Karpas-422 (cell line): Measurements from ENCODE around the gene PRPH. TPM values are rescaled to one million over a fixed set of nuclear protein-coding genes. Genes with fewer than 3 reads are reported as not detected.
A peak's percentile ranks its signal among the peaks of the same experiment; 100 is the strongest.
"Not testable (repeated sequence)": the region's sequence is repeated elsewhere in the genome, so short reads cannot be mapped to it uniquely, and the experiment has no call there.

Source experiments
- DNase-seq: peaks from one replicate; pipeline ENCODE4 v3.0.0-alpha.2; 2015
- H2AFZ ChIP-seq: fragments of 200-600 bp; sonication (generic); 2 replicates; pipeline ENCODE4 v1.6.1; 2014; ENCODE audit warnings: antibody characterized with exemption, low read length, mixed read lengths
- H3K27ac ChIP-seq: fragments of 200-600 bp; sonication (generic); 2 replicates; pipeline ENCODE4 v1.5.1; 2014; ENCODE audit warnings: mild to moderate bottlenecking, low read length, moderate library complexity
- H3K27me3 ChIP-seq: fragments of 200-600 bp; sonication (generic); 2 replicates; pipeline ENCODE4 v1.6.1; 2014; ENCODE audit warnings: low read length, mixed read lengths
- H3K36me3 ChIP-seq: fragments of 200-600 bp; sonication (generic); 2 replicates; pipeline ENCODE4 v1.6.1; 2014; ENCODE audit warnings: low read length, mixed read lengths; ENCODE audit not compliant: insufficient read depth
- H3K4me1 ChIP-seq: fragments of 200-600 bp; sonication (generic); 2 replicates; pipeline ENCODE4 v1.6.1; 2014; ENCODE audit warnings: mild to moderate bottlenecking, low read length, mixed read lengths
- H3K4me2 ChIP-seq: fragments of 200-600 bp; sonication (generic); 2 replicates; pipeline ENCODE4 v1.6.1; 2014; ENCODE audit warnings: low read length, low read depth, mild to moderate bottlenecking; ENCODE audit not compliant: poor library complexity, severe bottlenecking
- H3K4me3 ChIP-seq: fragments of 200-600 bp; sonication (generic); 2 replicates; pipeline ENCODE4 v1.5.1; 2014; ENCODE audit warnings: mild to moderate bottlenecking, antibody characterized with exemption, low read length, mixed read lengths
- H3K79me2 ChIP-seq: fragments of 200-600 bp; sonication (generic); 2 replicates; pipeline ENCODE4 v1.6.1; 2014; ENCODE audit warnings: mild to moderate bottlenecking, low read length, mixed read lengths
- H3K9ac ChIP-seq: fragments of 200-600 bp; sonication (generic); 2 replicates; pipeline ENCODE4 v1.6.0; 2014; ENCODE audit warnings: low read length
- H3K9me2 ChIP-seq: fragments of 200-600 bp; sonication (generic), shearing (Covaris generic); replicated peaks from 2 replicates; pipeline ENCODE4 v1.6.0; 2014; ENCODE audit warnings: mild to moderate bottlenecking, low read length, moderate library complexity; ENCODE audit not compliant: insufficient read depth
- H3K9me3 ChIP-seq: fragments of 300-700, 200-600 bp; sonication (generic); 2 replicates; pipeline ENCODE4 v1.6.1; 2014; ENCODE audit warnings: low read length, mixed read lengths
- H4K20me1 ChIP-seq: fragments of 200-600 bp; sonication (generic); 2 replicates; pipeline ENCODE4 v1.6.1; 2014; ENCODE audit warnings: mild to moderate bottlenecking, antibody characterized with exemption, low read length, low read depth; ENCODE audit not compliant: insufficient read depth
- total RNA-seq: library from RNA; depleted of rRNA; stranded (reverse); fragments of >200 nt; shearing (Covaris generic); gene quantifications from 2 replicates; pipeline ENCODE4 v1.2.3, GENCODE V29; 2014; ENCODE audit warnings: low replicate concordance

Gene PRPH
- total RNA-seq, 1 experiment from 2014 or later = 0.52 TPM

- Histone ChIP-seq H3K9me3 (no peaks in the 10 kb centered on the region), H3K4me3 (no peak overlapping the region), H4K20me1 (no peaks in the 10 kb centered on the region), H3K27me3 (no peaks in the 10 kb centered on the region), H3K27ac (no peak overlapping the region), H3K4me2 (no peak overlapping the region), H3K4me1 (peaks cover 14% of the 10 kb centered on the region), H3K9ac (no peak overlapping the region), H3K36me3 (no peaks in the 10 kb centered on the region), H3K9me2 (no peaks in the 10 kb centered on the region), H2AFZ (peak overlapping the region; percentile 91; the same call in 1 of the 2 replicates), H3K79me2 (no peaks in the 10 kb centered on the region)
- peak; percentile 66 for DNase-seq
Measured at GRCh38 chr12:49301760-49302159, 6.8 kb downstream of the PRPH start.

DNA sequence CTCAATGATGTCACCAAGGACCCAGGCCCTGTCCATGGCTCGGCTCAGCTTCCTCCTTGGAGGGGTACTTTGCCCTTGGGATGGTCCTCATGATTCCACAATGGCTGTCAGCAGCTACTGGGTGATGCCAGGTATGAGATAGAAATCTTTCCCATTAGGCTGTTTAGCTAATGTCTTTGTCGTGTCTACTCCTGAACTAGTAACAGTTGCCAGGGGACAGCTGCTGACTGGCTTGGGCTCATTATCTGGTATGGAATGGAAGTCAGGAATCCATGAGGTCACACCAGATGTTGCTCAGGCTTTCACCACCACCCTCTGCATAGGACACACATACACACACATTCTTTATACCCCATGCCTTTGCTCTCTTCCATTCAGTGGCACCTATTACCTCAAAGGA, 9.2 kb downstream of the PRPH start:
- no peaks in the 10 kb centered on the region for H3K27me3 ChIP-seq
- no peaks in the 10 kb centered on the region for H4K20me1 ChIP-seq
- H3K4me2 ChIP-seq = no peak overlapping the region
- no peaks in the 10 kb centered on the region for H3K9me3 ChIP-seq
- no peak overlapping the region for H3K4me3 ChIP-seq
- no peaks in the 10 kb centered on the region for H3K9me2 ChIP-seq
- no peak for DNase-seq
- H3K79me2 ChIP-seq = no peaks in the 10 kb centered on the region
- peaks cover 4% of the 10 kb centered on the region; the same call in 1 of the 2 replicates for H3K4me1 ChIP-seq
- no peaks in the 10 kb centered on the region for H3K36me3 ChIP-seq
- no peak overlapping the region for H3K9ac ChIP-seq
- no peak overlapping the region for H3K27ac ChIP-seq
- H2AFZ ChIP-seq = no peak overlapping the region; the same call in 1 of the 2 replicates

DNA sequence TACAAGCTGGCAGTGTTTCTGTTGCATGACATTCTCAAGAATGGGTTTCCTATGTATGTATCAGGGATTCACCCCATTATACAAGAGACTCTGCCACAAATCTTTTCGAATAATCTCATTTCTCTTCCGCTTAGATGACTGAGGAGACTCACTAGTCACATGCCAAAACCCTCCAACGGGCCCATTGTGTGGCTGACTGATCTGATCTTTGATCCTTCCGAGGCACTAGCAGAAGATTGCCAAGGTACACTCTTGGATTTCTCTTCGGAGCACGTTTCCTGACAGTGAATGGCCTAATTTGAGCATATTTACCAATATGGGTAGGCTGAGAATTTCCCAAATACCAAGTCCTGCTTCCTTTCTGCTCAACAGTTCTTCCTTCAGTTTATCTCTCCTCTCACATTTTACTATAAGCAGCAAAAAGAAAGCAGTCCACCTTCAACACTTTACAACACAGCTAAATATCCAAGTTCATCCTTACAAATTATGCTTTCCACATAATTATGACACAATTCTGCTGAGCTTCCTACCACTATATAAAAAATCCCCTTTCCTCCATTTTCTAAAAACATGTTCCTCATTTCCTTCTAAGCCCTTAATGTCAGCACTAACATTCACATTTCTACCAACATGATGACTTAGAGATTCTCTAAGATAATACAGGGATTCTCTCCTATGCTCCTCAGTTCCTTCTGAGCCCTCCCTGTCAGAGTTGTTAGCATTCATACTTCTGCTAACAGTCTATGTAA, 11.0 kb downstream of the PRPH start:
- H4K20me1 ChIP-seq = no peaks in the 10 kb centered on the region
- no peak overlapping the region for H3K4me3 ChIP-seq
- H3K4me1 ChIP-seq = peaks cover 4% of the 10 kb centered on the region; the same call in 1 of the 2 replicates
- H3K27ac ChIP-seq = no peak overlapping the region
- H3K9me3 ChIP-seq = no peaks in the 10 kb centered on the region
- no peak overlapping the region for H3K4me2 ChIP-seq
- no peaks in the 10 kb centered on the region for H3K36me3 ChIP-seq
- H3K9ac ChIP-seq = no peak overlapping the region
- no peaks in the 10 kb centered on the region for H3K27me3 ChIP-seq
- no peak for DNase-seq
- H3K9me2 ChIP-seq = no peaks in the 10 kb centered on the region
- peak overlapping the region; percentile 26; the same call in 1 of the 2 replicates for H2AFZ ChIP-seq
- H3K79me2 ChIP-seq = no peaks in the 10 kb centered on the region

GRCh38 chr12:49309386-49309785, 14.4 kb downstream of the PRPH start:
- H3K79me2 ChIP-seq = no peaks in the 10 kb centered on the region
- no peaks in the 10 kb centered on the region for H3K9me3 ChIP-seq
- no peaks in the 10 kb centered on the region for H3K27me3 ChIP-seq
- H4K20me1 ChIP-seq = no peaks in the 10 kb centered on the region
- no peaks in the 10 kb centered on the region for H3K36me3 ChIP-seq
- no peak overlapping the region for H3K4me2 ChIP-seq
- no peak for DNase-seq
- no peak overlapping the region for H2AFZ ChIP-seq
- no peak overlapping the region for H3K27ac ChIP-seq
- no peak overlapping the region for H3K4me3 ChIP-seq
- no peaks in the 10 kb centered on the region for H3K9me2 ChIP-seq
- no peaks in the 10 kb centered on the region for H3K4me1 ChIP-seq
- H3K9ac ChIP-seq = no peak overlapping the region

- not testable (repeated sequence) for H3K4me3 ChIP-seq, H3K9me3 ChIP-seq, H3K27me3 ChIP-seq, H3K9me2 ChIP-seq, H3K27ac ChIP-seq, DNase-seq, H3K79me2 ChIP-seq, H3K36me3 ChIP-seq, H4K20me1 ChIP-seq, H3K4me1 ChIP-seq, H2AFZ ChIP-seq, H3K9ac ChIP-seq, H3K4me2 ChIP-seq
Measured at GRCh38 chr12:49310451-49311000, 15.6 kb downstream of the PRPH start.

GRCh38 chr12:49314811-49315210, 19.9 kb downstream of the PRPH start:
- H3K27me3 ChIP-seq = no peaks in the 10 kb centered on the region
- no peaks in the 10 kb centered on the region for H3K9me3 ChIP-seq
- H3K36me3 ChIP-seq = no peaks in the 10 kb centered on the region
- no peak for DNase-seq
- H3K9ac ChIP-seq = no peak overlapping the region
- H3K79me2 ChIP-seq = no peaks in the 10 kb centered on the region
- no peak overlapping the region for H3K4me2 ChIP-seq
- H3K4me3 ChIP-seq = no peak overlapping the region
- no peaks in the 10 kb centered on the region for H4K20me1 ChIP-seq
- H3K27ac ChIP-seq = no peak overlapping the region
- no peak overlapping the region for H2AFZ ChIP-seq
- H3K9me2 ChIP-seq = no peaks in the 10 kb centered on the region
- H3K4me1 ChIP-seq = no peaks in the 10 kb centered on the region

- not testable (repeated sequence) for H3K4me1 ChIP-seq, H3K79me2 ChIP-seq, H3K9me3 ChIP-seq, H3K36me3 ChIP-seq, H3K4me3 ChIP-seq, H4K20me1 ChIP-seq, H3K9ac ChIP-seq, DNase-seq, H3K9me2 ChIP-seq, H3K4me2 ChIP-seq, H2AFZ ChIP-seq, H3K27ac ChIP-seq, H3K27me3 ChIP-seq
Measured at GRCh38 chr12:49317118-49317517, 22.2 kb downstream of the PRPH start.

- H3K4me2 ChIP-seq, H4K20me1 ChIP-seq, H3K27me3 ChIP-seq, H3K4me3 ChIP-seq, DNase-seq, H3K9ac ChIP-seq, H3K36me3 ChIP-seq, H3K9me2 ChIP-seq, H3K9me3 ChIP-seq, H2AFZ ChIP-seq, H3K27ac ChIP-seq: not testable (repeated sequence)
- Histone ChIP-seq H3K4me1 (peaks cover 17% of the 10 kb centered on the region), H3K79me2 (peaks cover 14% of the 10 kb centered on the region)
Measured at GRCh38 chr12:49320411-49321103, 25.6 kb downstream of the PRPH start.
